Sciatic nerve (tissue), 2 donors: ENCODE measurements around the gene ZNRF4. TPM values are rescaled to one million over a fixed set of nuclear protein-coding genes. Genes with fewer than 3 reads are reported as not detected.
"Not testable (repeated sequence)": the region's sequence is repeated elsewhere in the genome, so short reads cannot be mapped to it uniquely, and the experiment has no call there.

ENCODE experiments used
- ATAC-seq: fragments of 200-7000 bp; cut with Tn5 transposase; one replicate; pipeline ENCODE4 v1.9.1; 2020; ENCODE audit warnings: mild to moderate bottlenecking, moderate library complexity
- DNase-seq: peaks from one replicate; pipeline ENCODE4 v3.0.0-alpha.2; 2020; ENCODE audit warnings: low spot score
- intact Hi-C: fragments of 100-400 bp; cut with DNase I; formaldehyde crosslinking; loops from one replicate; pipeline ENCODE4 v1.14.2; 2022
- total RNA-seq: library from RNA; stranded (reverse); fragmentation: NEBNext Ultra II Directional; extraction: Animal tissue kit (Norgen Biotek cat#: 25700); gene quantifications from one replicate; pipeline ENCODE4 v1.2.1, GENCODE V29; 2021
- donor health status: DM: no; HTN: no; CAD: no.
- donor health status: DM: no; HTN: no; CAD: no.

The ZNRF4 gene
- total RNA-seq: not detected

- intact Hi-C loops: no loop called here
- ATAC-seq: no peak
- no peak for DNase-seq
Observed at GRCh38 chr19:5455367-5456129, at the start of gene ZNRF4. ZNRF4 (plus strand) TSS chr19:5455417; CDS start chr19:5455492, 75 bp downstream.

- ATAC-seq, intact Hi-C loops, DNase-seq: not testable (repeated sequence)
Observed at GRCh38 chr19:5406198-5406597, 49.0 kb upstream of the ZNRF4 start.

GRCh38 chr19:5406816-5407215, 48.4 kb upstream of the ZNRF4 start:
- intact Hi-C loops: no loop called here
- DNase-seq (no peak), ATAC-seq (no peak)

- intact Hi-C loops: no loop called here
- DNase-seq (no peak), ATAC-seq (no peak)
Observed at GRCh38 chr19:5407356-5407755, 47.9 kb upstream of the ZNRF4 start.

GRCh38 chr19:5417495-5418436, 37.5 kb upstream of the ZNRF4 start:
- no peak for ATAC-seq
- intact Hi-C loops: no loop called here
- no peak for DNase-seq

GRCh38 chr19:5418677-5419076, 36.5 kb upstream of the ZNRF4 start:
- no peak for DNase-seq
- no peak for ATAC-seq
- intact Hi-C loops: no loop called here

- DNase-seq: no peak
- intact Hi-C loops: no loop called here
- ATAC-seq: no peak
Observed at GRCh38 chr19:5420953-5421352, 34.3 kb upstream of the ZNRF4 start.

- DNase-seq (no peak), ATAC-seq (no peak)
- intact Hi-C loops: no loop called here
Observed at GRCh38 chr19:5423567-5424125, 31.6 kb upstream of the ZNRF4 start.

GRCh38 chr19:5424192-5424973, 30.8 kb upstream of the ZNRF4 start:
- intact Hi-C loops: no loop called here
- ATAC-seq: no peak
- no peak for DNase-seq

GRCh38 chr19:5425260-5425659, 30.0 kb upstream of the ZNRF4 start:
- ATAC-seq (no peak), DNase-seq (no peak)
- intact Hi-C loops: no loop called here

GRCh38 chr19:5430237-5430636, 25.0 kb upstream of the ZNRF4 start:
- ATAC-seq (no peak), DNase-seq (no peak)
- intact Hi-C loops: no loop called here

GRCh38 chr19:5432687-5433086, 22.5 kb upstream of the ZNRF4 start:
- ATAC-seq (no peak), DNase-seq (no peak)
- intact Hi-C loops: no loop called here

GRCh38 chr19:5434351-5434917, 20.8 kb upstream of the ZNRF4 start:
- ATAC-seq: no peak
- no peak for DNase-seq
- intact Hi-C loops: no loop called here

GRCh38 chr19:5434970-5435641, 20.1 kb upstream of the ZNRF4 start:
- ATAC-seq (no peak), DNase-seq (no peak)
- intact Hi-C loops: no loop called here

GRCh38 chr19:5435642-5436017, 19.6 kb upstream of the ZNRF4 start:
- no peak for DNase-seq
- ATAC-seq: no peak
- intact Hi-C loops: no loop called here

GRCh38 chr19:5436106-5436947, 18.9 kb upstream of the ZNRF4 start:
- DNase-seq (no peak), ATAC-seq (no peak)
- intact Hi-C loops: no loop called here

- intact Hi-C loops: no loop called here
- no peak for DNase-seq
- ATAC-seq: no peak
Observed at GRCh38 chr19:5436948-5437306, 18.3 kb upstream of the ZNRF4 start.
